GM21723 (cell line): ENCODE results near the gene IQGAP1.
A peak's percentile ranks its signal among the peaks of the same experiment; 100 is the strongest.

Source experiments
- ATAC-seq: cut with Tn5 transposase; IDR thresholded peaks from one replicate; pipeline ENCODE4 v1.9.1; 2021; ENCODE audit warnings: mild to moderate bottlenecking, moderate library complexity; ENCODE audit not compliant: unreplicated experiment

The IQGAP1 gene

DNA sequence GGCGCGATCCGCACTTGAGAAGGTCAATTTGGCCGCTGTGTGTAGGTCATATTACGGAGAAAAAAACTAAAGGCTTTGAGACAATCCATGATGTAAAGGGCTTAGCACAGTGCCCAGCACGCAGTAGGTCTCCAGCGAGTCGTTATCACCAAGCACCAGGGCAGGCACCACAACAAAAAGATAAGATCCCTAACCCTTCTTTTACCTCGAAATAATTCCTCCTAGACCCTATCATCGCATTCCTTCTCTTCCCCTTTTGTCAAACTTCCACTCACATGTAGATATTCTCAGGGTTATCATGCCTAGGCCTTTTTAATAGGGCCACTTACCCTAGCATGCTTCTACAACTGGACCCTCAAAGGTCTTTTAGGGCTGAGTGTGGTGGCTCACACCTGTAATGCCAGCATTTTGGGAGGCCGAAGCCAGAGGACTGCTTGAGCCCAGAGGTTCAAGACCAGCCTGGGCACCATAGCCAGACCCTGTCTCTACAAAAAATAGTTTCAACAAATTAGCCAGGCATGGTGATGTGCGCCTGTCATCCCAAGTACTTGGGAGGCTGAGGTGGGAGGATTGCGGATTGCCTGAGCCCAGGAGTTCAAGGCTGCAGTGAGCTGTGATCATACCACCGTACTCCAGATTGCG lies 22.5 kb upstream of the IQGAP1 start:
- no peak for ATAC-seq

DNA sequence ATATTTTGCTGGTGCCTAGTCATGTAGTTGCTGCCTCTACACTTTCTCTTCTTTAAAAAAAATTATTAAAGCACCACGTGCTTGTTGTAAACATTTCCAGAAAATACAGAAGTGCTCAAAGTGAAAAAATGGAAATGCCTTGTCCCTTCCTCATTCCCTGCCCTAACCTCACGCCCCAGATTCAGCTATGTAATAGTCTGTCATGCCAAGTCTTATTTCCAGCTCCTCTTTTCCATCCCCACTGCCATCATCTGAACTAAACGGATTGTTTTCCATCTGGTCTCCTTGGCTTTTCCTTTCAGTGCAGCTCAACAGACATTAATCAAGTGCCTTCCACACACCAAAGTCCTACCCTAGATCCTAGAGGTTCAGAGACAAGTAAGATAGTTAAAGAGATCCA lies 20.5 kb upstream of the IQGAP1 start:
- ATAC-seq = no peak

DNA sequence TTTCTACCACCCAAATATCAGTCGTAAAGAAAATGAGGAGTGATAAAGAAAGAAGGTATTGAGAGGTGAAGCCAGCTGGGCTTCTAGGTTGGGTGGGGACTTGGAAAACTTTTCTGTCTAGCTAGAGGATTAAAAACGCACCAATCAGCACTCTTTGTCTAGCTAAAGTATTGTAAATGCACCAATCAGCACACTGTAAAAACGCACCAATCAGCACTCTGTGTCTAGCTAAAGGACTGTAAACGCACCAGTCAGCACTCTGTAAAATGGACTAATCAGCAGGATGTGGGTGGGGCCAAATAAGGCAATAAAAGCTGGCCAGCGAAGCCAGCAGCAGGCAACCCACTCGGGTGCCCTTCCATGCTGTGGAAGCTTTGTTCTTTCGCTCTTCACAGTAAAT lies 13.0 kb upstream of the IQGAP1 start:
- ATAC-seq = no peak

DNA sequence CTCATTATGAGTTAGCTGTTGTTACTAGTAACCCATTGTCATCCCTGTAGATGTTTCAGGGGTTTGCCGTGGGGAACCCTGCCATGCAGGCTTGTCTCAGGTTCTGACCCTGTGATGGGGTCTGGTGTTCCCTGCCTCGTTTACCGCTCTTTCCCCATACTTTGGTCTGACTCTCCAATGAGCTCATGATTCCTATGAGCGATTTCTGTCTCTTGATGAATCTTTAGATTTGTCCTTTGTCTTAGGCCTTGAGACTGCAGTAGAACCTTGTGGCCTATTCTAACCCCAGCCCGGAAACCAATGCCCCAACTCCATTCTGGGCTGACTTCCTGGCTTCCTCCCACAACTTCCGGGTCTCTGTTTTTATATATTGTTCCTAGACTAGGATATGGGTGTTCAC lies 11.3 kb upstream of the IQGAP1 start:
- ATAC-seq = no peak

DNA sequence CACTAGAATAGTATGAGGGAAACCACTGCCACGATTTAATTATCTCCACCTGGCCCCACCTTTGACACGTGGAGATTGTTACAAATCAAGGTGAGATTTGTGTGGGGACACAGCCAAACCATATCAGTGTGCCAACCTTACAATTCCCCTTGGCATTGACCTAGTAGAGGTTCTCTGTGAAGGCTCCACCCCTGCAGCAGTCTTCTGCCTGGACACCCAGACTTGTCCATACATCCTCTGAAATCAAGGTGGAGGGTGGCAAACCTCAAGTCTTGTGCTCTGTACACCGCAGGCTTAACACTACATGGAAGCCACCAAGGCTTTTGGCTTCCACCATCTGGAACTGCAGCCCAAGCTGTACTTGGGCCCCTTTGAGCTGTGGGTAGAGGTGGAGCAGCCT lies 8.8 kb upstream of the IQGAP1 start:
- ATAC-seq = no peak

DNA sequence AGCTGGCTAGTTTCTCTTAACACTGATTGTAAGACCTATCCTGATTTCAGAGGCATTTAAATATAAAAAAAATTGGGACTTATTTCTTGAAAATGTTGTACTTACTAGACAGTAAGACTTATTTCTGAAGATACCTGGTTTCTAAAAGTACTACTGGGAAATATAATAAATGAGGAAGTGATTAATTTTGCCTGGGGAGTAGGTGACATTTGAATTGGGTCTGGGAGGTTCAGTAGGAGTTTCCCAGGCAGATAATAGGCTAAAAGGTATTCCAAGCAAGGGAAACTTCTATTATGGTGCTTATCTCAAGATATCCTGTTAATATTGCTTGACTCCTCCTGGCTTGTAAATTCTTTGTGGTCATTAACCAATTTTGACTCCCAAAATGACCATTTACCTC lies 6.5 kb upstream of the IQGAP1 start:
- no peak for ATAC-seq

DNA sequence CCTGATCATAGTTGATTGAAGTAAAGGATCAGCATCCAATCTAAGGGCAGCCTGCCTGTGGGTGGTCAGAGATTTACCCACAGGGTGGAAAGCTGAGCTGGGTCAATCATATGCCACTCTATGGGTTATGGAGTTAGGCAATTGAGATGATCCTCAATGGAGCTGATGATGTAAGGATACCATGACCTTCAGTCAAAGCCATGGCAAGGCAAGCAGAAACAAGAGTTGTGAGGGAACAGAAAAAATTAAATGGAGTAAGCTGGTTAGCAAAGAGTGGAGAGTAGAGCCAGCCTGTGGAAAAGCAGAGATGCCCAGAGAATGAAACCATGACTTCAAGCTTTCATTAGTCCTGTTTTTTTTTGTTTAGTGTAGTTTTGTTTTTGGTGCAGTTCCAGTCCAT lies 5.7 kb upstream of the IQGAP1 start:
- no peak for ATAC-seq

DNA sequence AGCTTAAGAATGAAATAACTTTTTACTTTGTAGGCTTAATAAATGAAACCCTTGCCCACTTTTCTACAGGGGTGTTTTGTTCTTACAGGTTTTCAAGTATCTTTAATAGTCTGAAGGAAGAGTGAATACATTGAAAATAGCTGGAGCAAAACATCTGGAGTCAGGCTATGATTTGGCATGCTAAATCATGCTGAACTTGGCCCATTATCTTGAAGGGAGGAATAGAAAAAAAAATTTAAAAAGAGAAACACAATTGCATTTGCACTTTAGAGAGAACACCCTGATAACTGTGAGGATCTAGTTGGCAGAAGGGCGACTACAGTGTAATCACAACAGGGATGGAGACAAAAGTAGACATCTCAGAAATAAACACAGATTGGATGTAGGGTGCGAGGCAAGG lies 1.8 kb upstream of the IQGAP1 start:
- no peak for ATAC-seq

DNA sequence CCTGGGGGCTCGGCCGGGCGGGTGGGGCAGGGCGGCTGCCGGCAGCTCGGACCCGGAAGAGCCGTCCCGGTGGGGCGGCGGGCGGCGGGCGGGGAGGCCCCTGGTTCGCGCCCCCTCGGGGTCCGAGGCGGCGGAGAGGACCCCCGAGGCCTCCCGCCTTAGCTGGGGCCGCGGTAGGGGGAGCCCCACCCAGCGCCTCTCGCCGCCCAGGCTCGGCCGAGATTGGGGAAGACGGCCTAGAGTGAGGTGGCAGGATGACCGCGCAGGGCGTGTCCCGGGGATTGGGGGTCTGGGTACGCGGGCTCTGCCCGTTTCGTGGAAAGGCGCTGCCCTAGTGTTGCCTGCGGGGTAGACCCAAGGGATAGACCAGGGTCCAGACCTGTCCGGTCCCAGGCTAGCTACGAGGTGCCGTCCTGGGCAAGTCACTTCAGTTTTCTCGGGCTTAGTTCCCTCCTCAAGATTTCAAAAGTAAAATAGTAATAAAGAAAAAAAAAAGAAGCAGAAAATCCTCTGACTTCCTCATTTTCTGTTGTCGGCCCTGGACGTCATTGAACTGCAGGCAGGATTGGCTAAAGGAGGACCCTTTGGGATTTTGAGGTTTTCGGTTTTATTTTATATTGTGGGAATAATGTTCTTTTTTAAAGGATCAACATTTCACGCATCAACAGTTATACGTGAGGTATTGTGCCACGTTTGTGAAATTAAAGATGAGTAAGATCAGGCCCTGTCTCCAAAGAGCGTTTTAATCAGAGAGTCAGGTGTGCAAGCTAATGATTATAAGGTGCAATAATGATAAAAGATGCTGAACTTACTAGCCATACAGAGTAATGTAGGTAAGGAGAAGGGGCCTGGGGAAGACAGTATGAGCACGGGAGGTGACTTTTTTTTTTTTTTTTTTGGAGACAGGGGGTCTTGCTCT lies 679 bp downstream of the IQGAP1 start:
- peak; percentile 62 for ATAC-seq

DNA sequence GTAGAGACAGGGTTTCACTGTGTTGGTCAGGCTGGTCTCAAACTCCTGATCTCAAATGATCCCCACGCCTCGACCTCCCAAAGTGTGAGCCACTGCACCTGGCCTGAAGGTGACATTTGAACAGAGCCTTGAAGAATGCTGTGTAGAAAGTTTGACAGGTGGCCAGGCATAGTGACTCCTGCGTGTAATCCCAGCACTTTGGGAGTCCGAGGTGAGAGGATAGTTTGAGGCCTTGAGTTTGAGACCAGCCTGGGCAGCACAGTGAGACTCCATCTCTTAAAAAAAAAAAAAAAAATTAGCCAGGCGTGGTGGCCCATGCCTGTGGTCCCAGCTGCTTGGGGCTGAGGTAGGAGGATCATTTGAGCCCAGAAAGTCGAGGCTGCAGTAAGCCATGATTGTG lies 1.5 kb downstream of the IQGAP1 start:
- ATAC-seq = no peak

DNA sequence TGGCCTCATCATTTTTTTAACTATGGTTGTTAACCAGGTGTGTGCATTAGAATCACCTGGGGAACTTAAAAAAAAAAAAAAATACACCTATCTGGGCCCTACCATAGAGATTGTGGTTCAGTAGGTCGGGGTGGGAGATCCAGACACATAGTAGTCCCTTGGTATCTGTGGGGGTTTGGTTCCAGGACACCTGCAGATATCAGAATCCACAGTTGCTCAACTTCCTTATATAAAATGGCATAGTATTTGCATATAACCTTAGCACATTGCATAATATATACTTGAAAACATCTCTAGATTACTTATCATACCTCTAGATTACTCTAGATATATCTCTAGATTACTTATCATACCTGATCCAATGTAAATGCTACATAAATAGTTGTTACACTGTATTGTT lies 5.0 kb downstream of the IQGAP1 start:
- ATAC-seq = no peak

DNA sequence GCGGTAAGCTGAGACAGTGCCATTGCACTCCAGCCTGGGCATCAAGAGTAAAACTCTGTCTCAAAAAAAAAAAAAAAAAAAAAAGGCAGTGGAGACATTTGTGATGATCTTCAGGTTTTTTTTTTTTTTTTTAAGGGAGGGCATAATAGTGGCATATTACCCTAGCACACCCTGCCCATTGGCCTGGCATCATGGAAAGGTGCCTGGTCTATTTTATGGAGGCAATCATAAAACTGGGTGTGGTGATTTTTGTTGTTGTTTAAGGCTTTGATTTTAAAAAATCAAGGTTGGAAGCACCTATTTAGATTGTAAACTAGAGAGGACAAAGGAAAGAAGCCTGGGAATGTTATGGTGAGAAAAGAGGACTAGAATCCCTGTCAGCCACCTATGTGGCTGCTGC lies 6.0 kb downstream of the IQGAP1 start:
- ATAC-seq = no peak

DNA sequence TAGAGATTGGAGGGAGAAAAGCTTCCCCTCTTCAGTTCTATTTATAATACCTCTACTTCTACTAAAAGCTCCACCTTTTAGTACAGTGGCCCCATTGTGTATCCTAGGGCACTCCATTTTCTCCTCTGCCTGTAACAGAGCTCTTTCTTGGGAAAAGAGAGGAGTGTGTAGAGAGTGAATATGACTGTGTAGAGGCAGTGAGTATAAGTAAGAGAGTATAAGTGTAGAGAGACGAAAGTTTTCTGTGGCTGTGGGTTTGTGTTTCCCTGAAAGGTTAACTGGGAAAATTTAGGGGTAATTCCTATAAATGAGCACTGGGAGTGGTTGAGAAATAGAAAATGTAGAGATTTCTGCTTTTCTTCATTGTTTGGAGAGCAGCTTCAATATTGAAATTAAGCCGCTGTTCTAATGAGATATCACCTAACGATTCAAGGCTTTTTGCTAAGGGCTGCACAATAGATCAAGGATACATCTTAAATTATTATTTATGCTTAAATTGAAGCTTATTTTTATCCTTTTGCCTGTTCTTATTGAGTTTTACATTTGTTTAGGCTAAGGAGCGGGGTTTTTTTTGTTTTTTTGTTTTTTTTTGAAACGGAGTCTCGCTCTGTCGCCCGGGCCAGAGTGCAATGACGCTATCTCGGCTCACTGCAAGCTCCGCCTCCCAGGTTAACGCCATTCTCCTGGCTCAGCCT lies 6.9 kb downstream of the IQGAP1 start:
- ATAC-seq = no peak

DNA sequence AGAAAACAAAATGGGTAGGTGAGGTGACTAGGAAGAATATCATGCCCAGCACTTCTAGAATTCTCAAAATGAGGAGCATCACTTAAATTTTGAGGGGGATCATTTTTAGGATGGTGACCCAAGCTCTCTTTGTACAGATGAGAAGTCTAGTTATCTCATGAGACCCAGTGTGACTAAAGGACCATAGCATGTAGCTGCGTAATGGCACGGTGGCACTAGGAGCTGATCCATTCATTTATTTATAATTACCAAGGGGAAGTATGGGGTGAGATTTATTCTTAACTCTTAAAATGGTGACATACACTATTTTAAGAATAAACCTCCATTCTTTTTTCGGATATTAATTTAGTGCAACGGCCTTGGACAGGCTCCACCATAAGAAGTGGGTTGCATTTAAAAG lies 8.3 kb downstream of the IQGAP1 start:
- no peak for ATAC-seq

DNA sequence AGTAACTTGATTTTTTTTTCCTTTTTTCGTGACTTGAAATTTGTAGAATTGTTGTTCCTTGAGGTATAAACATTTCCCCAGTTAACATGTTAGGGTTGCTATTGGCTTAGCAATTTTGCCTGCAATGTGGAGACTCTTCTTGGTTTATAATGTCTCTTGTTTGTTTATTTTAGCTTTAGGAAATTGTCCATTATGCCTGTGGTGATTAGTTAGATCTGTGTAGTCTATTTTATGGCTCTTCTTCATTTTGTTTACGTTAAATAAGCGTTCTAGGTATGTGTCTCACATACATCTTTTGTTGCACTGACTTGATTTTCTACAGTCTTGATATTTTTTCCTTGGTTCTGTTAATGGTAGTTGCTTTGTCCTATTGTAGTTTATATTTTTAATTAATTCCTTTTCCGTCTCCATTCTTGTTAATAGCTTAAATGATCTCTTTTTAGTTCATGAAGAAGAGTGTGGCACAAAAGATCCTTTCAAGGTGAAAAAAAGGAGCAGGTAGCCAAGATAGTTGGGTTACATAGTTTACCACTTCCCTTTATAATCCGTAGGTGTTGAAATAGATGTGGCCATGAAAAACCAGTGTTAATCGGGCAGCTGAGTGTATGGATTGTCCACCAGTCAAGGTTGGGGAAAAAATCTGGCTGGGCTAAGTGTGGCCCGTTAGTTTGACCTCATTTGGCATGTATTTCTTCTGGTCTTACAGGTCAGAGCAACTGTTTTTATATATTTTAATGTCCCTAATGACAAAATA lies 12.1 kb downstream of the IQGAP1 start:
- no peak for ATAC-seq

DNA sequence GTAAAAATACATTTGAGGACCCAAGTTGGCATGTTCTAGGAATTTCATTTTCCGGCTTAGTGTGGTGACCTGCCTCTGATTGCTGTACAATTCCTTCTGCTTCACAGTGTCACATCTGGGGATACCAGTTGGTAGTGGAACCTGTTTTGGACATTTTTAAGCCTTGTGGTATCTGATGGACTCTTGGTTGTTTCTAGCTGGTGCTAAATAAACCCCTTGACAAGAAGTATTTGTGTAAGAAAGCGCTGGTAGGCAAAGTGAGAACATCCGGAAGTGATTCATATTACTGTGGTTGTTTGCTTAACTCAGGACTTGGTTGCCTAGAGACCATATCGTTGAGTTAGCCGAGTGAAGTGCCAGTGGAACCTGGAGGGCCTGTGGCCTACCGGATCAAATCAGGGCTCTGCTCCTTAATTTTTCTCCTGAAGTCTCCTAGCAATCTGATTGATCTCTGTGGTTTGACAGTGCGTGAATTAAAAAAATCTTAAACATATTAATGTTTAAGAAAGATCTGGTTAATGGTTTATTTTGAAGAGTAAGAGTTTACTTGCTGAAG lies 12.8 kb downstream of the IQGAP1 start:
- peak; percentile 98 for ATAC-seq

DNA sequence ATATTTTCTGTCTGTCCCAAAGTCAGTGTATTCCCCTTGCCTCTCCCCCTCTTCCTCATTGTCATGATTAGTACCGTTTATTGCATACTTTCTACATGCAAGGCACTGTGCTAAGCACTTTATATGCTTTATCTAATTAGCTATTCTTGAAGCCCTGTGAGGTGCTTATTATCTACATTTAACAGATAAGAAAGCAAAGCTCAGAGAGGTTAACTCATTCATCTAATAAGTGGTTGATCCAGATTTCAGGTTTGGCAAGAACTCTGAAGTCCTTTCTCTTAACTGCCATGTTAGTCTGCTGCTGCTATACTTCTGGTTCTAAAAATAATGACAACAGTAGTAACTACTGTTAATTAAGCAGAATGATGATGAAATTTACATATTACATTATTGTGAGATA lies 13.5 kb downstream of the IQGAP1 start:
- no peak for ATAC-seq

DNA sequence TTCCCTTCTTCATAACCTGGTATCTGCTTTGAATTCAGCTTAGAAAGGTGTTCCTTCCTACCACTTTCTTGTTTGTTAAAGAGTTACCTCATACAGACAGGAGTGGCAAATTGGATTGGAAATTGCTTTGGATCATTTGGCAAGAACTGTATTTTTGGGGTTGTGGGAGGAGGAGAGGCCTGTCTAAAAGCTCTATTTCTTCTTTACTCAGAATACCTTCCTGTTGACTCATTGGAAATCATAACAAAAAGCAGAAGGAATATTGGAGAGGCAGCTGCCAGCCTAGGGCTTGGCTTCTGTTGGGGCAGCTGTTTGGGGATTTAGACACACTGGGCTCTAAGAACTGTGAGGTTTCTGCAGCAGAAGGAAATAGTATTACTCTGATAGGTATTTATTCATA lies 14.2 kb downstream of the IQGAP1 start:
- ATAC-seq = no peak

DNA sequence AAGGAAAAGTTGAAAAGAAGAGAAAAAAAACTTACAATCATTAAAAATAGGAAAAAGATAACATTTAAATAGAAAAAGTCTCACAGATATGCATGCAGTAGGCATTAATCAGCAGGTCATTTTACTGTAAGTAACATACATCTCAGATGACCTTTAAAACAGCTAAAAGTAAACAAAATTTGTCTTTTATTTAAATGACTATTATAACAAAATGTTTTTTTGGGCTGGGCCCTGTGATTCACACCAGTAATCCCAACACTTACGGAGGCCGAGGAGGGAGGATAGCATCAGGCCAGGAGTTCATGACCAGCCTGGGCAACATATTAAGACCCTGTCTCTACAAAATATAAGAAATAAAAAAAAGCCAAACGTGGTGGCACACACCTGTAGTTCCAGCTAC lies 14.7 kb downstream of the IQGAP1 start:
- ATAC-seq = no peak

DNA sequence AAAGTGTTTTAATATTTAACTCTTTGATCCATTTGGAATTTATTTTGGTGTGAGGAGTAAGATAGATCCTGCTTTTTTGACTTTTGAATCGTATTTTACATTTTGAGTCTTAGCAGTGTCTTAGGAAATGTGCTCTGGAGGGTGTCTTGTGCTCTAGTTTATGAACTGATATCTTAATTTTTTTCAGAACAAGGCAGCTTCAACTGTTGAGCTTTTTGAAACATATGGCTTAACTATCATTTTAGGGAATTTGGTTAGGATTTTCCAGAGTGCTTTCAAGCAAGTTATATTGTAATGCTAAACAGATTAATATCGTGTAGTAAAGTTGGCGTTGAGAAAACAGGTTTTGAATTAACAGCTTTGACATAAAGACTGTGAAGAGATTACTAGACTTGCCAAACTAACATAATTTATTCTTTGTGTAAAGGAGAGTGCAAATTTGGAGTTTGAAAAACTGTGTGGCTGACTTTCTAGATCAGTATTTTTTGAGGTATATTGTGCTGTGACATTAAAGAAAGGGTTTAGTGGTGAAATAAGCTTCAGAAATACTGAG lies 17.1 kb downstream of the IQGAP1 start:
- ATAC-seq = no peak

DNA sequence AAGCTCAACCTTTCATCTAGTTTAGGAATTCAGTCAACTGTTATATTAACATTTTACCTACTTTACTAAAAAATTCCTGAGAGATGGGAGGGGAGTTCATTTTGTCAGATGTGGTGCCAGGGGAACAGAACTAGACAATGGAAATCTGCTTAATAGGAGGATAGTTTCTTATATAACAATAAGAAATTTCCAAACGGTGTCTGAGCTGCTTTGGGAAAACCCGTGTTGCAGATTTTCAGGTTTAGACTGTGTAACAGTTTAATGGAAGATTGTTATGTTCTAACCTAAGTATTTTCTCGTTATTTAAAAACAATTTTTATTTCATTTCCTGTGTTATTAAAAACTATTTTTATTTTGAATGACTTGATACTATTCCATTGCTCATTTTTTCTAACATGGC lies 19.3 kb downstream of the IQGAP1 start:
- ATAC-seq = no peak
